ENCODE measurements around the gene KSR2.

KSR2 gene

GRCh38 chr12:117821480-117822175 is 147.2 kb downstream of the KSR2 start:
- H3K4me3 ChIP-seq (ENCODE audit: low read length), result no peak overlapping the region
- no peak for DNase-seq (ENCODE audit: low read depth)
- TF ChIP-seq, protein P1, sequence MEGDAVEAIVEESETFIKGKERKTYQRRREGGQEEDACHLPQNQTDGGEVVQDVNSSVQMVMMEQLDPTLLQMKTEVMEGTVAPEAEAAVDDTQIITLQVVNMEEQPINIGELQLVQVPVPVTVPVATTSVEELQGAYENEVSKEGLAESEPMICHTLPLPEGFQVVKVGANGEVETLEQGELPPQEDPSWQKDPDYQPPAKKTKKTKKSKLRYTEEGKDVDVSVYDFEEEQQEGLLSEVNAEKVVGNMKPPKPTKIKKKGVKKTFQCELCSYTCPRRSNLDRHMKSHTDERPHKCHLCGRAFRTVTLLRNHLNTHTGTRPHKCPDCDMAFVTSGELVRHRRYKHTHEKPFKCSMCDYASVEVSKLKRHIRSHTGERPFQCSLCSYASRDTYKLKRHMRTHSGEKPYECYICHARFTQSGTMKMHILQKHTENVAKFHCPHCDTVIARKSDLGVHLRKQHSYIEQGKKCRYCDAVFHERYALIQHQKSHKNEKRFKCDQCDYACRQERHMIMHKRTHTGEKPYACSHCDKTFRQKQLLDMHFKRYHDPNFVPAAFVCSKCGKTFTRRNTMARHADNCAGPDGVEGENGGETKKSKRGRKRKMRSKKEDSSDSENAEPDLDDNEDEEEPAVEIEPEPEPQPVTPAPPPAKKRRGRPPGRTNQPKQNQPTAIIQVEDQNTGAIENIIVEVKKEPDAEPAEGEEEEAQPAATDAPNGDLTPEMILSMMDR (conservative IDR thresholded peaks at IDR 0.05; ENCODE audit: low read length), result no peak

GRCh38 chr12:117820216-117820907 is 148.4 kb downstream of the KSR2 start:
- no peak overlapping the region for H3K4me3 ChIP-seq (ENCODE audit: low read length)
- no peak for DNase-seq (ENCODE audit: low read depth)
- TF ChIP-seq, protein P1 (conservative IDR thresholded peaks at IDR 0.05; ENCODE audit: low read length), result no peak

DNA sequence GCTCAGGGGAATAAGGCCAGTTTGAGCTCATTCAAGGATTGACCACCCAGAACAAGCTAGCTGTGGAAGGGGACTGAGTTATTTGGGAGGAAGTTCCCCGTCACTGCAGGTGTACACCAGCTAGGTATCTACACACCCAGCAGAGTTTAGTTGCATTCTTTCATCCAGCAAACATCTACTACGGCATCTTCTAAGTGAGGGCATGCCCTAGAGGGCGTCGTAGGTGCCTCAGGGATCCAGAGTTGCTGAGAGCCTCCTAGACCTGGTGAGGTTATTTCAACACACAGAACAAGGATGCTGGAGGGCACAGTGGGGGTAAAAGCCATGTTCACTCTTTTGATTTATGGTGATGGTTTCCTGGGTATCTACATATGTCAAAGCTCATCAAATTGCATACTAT is 149.6 kb downstream of the KSR2 start:
- TF ChIP-seq, protein P1 (conservative IDR thresholded peaks at IDR 0.05; ENCODE audit: low read length), result no peak
- no peak for DNase-seq (ENCODE audit: low read depth)

GRCh38 chr12:117818400-117818799 is 150.4 kb downstream of the KSR2 start:
- TF ChIP-seq, protein P1 (conservative IDR thresholded peaks at IDR 0.05; ENCODE audit: low read length), result no peak
- H3K4me3 ChIP-seq (ENCODE audit: low read length), result no peak overlapping the region
- DNase-seq (ENCODE audit: low read depth), result no peak

More for the DNA sequence above, 149.6 kb downstream of the KSR2 start:
- H3K4me3 ChIP-seq (ENCODE audit: low read length), result no peak overlapping the region

DNA sequence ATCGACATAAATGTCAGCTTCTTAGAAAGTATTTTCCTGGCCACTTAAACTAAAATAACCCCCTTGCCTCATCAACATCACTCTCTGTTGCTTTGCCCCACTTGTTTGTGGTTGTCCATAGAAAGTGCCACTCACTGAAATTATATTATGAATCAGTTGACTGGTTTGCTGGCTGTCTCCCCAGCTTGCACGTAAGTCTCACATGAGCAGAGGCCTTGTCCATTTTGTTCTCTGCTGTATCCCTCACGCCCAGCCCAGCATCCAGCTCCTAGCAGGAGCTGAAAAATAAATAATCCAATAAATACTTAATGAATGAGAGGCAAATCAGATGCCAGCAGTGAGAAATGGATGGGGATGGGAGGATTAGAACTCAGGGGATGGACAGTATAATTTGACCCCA is 159.3 kb downstream of the KSR2 start:
- no peak for DNase-seq (ENCODE audit: low read depth)
- TF ChIP-seq, protein P1 (conservative IDR thresholded peaks at IDR 0.05; ENCODE audit: low read length), result no peak
- H3K4me3 ChIP-seq (ENCODE audit: low read length), result no peak overlapping the region

- no peak for DNase-seq (ENCODE audit: low read depth)
- no peak overlapping the region for H3K4me3 ChIP-seq (ENCODE audit: low read length)
- TF ChIP-seq, protein P1 (conservative IDR thresholded peaks at IDR 0.05; ENCODE audit: low read length), result no peak
These were observed 160.8 kb downstream of the KSR2 start for GRCh38 chr12:117807946-117808345.

DNA sequence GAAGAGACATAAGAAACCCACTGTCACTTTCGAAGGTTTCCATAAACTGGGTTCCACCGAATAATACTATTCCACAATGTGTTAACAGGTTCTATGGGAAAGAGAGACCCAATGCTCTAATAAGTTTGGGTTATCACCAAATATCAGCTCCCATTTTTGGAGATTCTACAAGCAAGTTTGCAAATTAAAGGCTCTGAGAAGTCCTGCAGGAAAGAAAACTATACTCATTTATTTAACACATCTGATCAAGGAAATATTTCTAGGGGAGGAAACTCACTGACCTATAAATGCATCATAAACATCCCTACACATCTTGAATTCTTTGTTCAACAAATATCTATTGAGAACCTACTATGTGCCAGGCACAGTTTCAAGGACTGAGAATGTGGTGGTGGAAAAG is 161.4 kb downstream of the KSR2 start:
- DNase-seq (ENCODE audit: low read depth), result no peak
- TF ChIP-seq, protein P1 (conservative IDR thresholded peaks at IDR 0.05; ENCODE audit: low read length), result no peak
- no peak overlapping the region for H3K4me3 ChIP-seq (ENCODE audit: low read length)
